A673 (cell line): ENCODE measurements around the gene HOXD4. TPM values are rescaled to one million over a fixed set of nuclear protein-coding genes. Genes with fewer than 3 reads are reported as not detected.

ENCODE experiments used
- BruUV-seq: library from RNA; stranded (reverse); fragments of 400-500 nt; replicated peaks from 2 replicates; lab custom pipeline; 2021; lab: Mats Ljungman, UMichigan
- CTCF ChIA-PET: fragments of 300-600 bp; sonication (Branson Sonifier 250); formaldehyde crosslinking; loops from one replicate; lab custom pipeline; 2022; ENCODE audit warnings: antibody characterized with exemption; lab: Charles Lee
- POLR2A ChIA-PET: fragments of 300-600 bp; sonication (Branson Sonifier 250); formaldehyde crosslinking; loops from one replicate; lab custom pipeline; 2022; ENCODE audit warnings: antibody characterized with exemption; ENCODE audit not compliant: low non-redundant PET; lab: Charles Lee
- DNase-seq: peaks from one replicate; pipeline ENCODE4 v3.0.0-alpha.2; 2015; ENCODE audit warnings: low spot score
- H3K27ac ChIP-seq: fragments of 200-600 bp; sonication (generic); 2 replicates; pipeline ENCODE4 v1.5.1; 2016; ENCODE audit warnings: mixed run types, low read depth, mild to moderate bottlenecking, mixed read lengths, antibody characterized with exemption, low read length; ENCODE audit not compliant: poor library complexity, severe bottlenecking
- H3K27me3 ChIP-seq: fragments of 200-600 bp; sonication (generic); replicated peaks from 2 replicates; pipeline ENCODE4 v1.6.1; 2017; ENCODE audit warnings: mixed run types, low read depth, mild to moderate bottlenecking, mixed read lengths, antibody characterized with exemption, low read length; ENCODE audit not compliant: insufficient read depth, poor library complexity
- H3K36me3 ChIP-seq: fragments of 200-600 bp; sonication (generic); 2 replicates; pipeline ENCODE4 v1.6.1; 2016; ENCODE audit warnings: mixed run types, mild to moderate bottlenecking, mixed read lengths, antibody characterized with exemption, low read length; ENCODE audit not compliant: insufficient read depth, poor library complexity, severe bottlenecking
- H3K4me1 ChIP-seq: fragments of 200-600 bp; sonication (generic); 2 replicates; pipeline ENCODE4 v1.6.1; 2017; ENCODE audit warnings: mixed run types, mild to moderate bottlenecking, mixed read lengths, antibody characterized with exemption, low read length; ENCODE audit not compliant: insufficient read depth, poor library complexity, severe bottlenecking
- H3K4me3 ChIP-seq: fragments of 200-600 bp; sonication (generic); 2 replicates; pipeline ENCODE4 v1.5.1; 2016; ENCODE audit warnings: low read depth, mixed run types, mild to moderate bottlenecking, mixed read lengths, low read length; ENCODE audit not compliant: poor library complexity, severe bottlenecking
- H3K9me3 ChIP-seq: fragments of 200-600 bp; sonication (generic); 2 replicates; pipeline ENCODE4 v1.6.1; 2016; ENCODE audit warnings: mixed run types, low read depth, mild to moderate bottlenecking, mixed read lengths, antibody characterized with exemption, low read length; ENCODE audit not compliant: poor library complexity, severe bottlenecking
- EZH2 ChIP-seq: fragments of 200-600 bp; sonication (generic); IDR thresholded peaks from 2 replicates; pipeline ENCODE4 v1.6.1; 2017; ENCODE audit warnings: borderline replicate concordance, low read depth, mild to moderate bottlenecking, mixed read lengths, antibody characterized with exemption, low read length; ENCODE audit not compliant: poor library complexity, severe bottlenecking
- intact Hi-C: fragments of 100-400 bp; cut with micrococcal nuclease; formaldehyde crosslinking; loops from one replicate; pipeline ENCODE4 v1.10.0; 2022; ENCODE audit not compliant: unreplicated experiment
- total RNA-seq: library from RNA; stranded (reverse); gene quantifications from 2 replicates; pipeline ENCODE4 v1.2.3, GENCODE V29; 2021
- TF ChIP-seq, protein P1 (sequence below): fragments of 300-800, 200-600 bp; sonication (generic); conservative IDR thresholded peaks from 2 replicates; pipeline ENCODE4 v1.5.1; 2017; ENCODE audit warnings: low read depth, mild to moderate bottlenecking, antibody characterized with exemption, low read length, moderate library complexity, mixed read lengths

Gene HOXD4
- total RNA-seq, 1 experiment from 2014 or later = 30.8 TPM

- peaks cover 19% of the 10 kb centered on the region for H3K36me3 ChIP-seq
- peak overlapping the region; percentile 61 for H3K27ac ChIP-seq
- peak overlapping the region; percentile 85 for H3K4me3 ChIP-seq
- intact Hi-C loops = loop anchor here (2.0 kb wide), 2 partner anchors 314 to 414 kb away; no protein-coding TSS in a partner anchor
- H3K4me1 ChIP-seq = peaks cover 34% of the 10 kb centered on the region
- ChIA-PET CTCF (interaction anchor here (0.6 to 4.2 kb wide), 7 partner anchors 8 to 1008 kb away, joined by 3 to 35 read pairs (median 7); no protein-coding TSS in a partner anchor), POLR2A (interaction anchor here (0.6 kb wide), 2 partner anchors 9 to 169 kb away, joined by 8 read pairs; no protein-coding TSS in a partner anchor)
- no peaks in the 10 kb centered on the region for H3K27me3 ChIP-seq
- no TSS peak for BruUV-seq
- no peaks in the 10 kb centered on the region for H3K9me3 ChIP-seq
- TF ChIP-seq, protein P1, sequence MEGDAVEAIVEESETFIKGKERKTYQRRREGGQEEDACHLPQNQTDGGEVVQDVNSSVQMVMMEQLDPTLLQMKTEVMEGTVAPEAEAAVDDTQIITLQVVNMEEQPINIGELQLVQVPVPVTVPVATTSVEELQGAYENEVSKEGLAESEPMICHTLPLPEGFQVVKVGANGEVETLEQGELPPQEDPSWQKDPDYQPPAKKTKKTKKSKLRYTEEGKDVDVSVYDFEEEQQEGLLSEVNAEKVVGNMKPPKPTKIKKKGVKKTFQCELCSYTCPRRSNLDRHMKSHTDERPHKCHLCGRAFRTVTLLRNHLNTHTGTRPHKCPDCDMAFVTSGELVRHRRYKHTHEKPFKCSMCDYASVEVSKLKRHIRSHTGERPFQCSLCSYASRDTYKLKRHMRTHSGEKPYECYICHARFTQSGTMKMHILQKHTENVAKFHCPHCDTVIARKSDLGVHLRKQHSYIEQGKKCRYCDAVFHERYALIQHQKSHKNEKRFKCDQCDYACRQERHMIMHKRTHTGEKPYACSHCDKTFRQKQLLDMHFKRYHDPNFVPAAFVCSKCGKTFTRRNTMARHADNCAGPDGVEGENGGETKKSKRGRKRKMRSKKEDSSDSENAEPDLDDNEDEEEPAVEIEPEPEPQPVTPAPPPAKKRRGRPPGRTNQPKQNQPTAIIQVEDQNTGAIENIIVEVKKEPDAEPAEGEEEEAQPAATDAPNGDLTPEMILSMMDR = peak; percentile 94
- TF ChIP-seq EZH2 = no peak
- DNase-seq = peak; percentile 94
Measured at GRCh38 chr2:176140513-176141317, 10.6 kb upstream of the HOXD4 start.

DNA sequence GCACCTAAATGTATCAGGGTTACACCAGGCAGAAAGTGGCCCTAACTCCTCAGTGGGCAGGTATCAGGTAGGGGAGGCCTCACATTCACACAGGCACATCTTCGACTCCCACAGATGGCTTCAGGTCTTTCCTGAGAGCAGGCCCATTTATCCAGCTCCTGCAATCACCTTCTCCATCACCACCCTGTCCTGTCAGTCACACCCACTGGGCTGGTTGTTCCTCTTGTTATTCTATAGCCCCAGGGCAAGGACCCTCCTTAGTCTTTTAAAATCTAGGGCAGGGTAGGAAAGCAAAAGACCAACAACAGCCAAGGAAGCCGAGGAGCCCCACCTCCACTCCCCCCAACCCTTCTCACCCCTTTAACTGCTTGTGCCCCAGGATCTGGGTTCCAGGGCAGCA, 9.1 kb upstream of the HOXD4 start:
- CTCF ChIA-PET = no interaction called here
- no peak overlapping the region for H3K27ac ChIP-seq
- H3K4me1 ChIP-seq = peaks cover 50% of the 10 kb centered on the region

GRCh38 chr2:176145085-176145969, 6.0 kb upstream of the HOXD4 start:
- intact Hi-C loops = no loop called here
- H3K36me3 ChIP-seq = peaks cover 64% of the 10 kb centered on the region
- no peak for TF ChIP-seq EZH2
- TF ChIP-seq, protein P1 = no peak
- H3K9me3 ChIP-seq = no peaks in the 10 kb centered on the region
- DNase-seq = no peak
- no TSS peak for BruUV-seq
- ChIA-PET POLR2A (interaction anchor here (0.6 kb wide), 1 partner anchor 312 kb away, joined by 8 read pairs; no protein-coding TSS in a partner anchor), CTCF (interaction anchor here (1.2 kb wide), 2 partner anchors 310 to 409 kb away, joined by 4 to 6 read pairs; no protein-coding TSS in a partner anchor)
- peak overlapping the region; percentile 16 for H3K27ac ChIP-seq
- H3K4me3 ChIP-seq = no peak overlapping the region
- H3K27me3 ChIP-seq = no peaks in the 10 kb centered on the region
- H3K4me1 ChIP-seq = peaks cover 49% of the 10 kb centered on the region

More for the DNA sequence above, 9.1 kb upstream of the HOXD4 start:
- H3K9me3 ChIP-seq = no peaks in the 10 kb centered on the region
- DNase-seq = no peak
- H3K27me3 ChIP-seq = no peaks in the 10 kb centered on the region
- BruUV-seq = no TSS peak
- peaks cover 35% of the 10 kb centered on the region for H3K36me3 ChIP-seq
- POLR2A ChIA-PET = interaction anchor here (0.7 kb wide), 1 partner anchor 510 kb away, joined by 3 read pairs; no protein-coding TSS in a partner anchor
- no peak for TF ChIP-seq EZH2
- TF ChIP-seq, protein P1 = no peak
- no peak overlapping the region for H3K4me3 ChIP-seq
- intact Hi-C loops = no loop called here
